GM13976 (cell line): ENCODE results near the gene GNA12.

Source experiments
- DNase-seq: peaks from one replicate; pipeline ENCODE4 v3.0.0; 2012; ENCODE audit warnings: low spot score
- in situ Hi-C: fragments of 300-500 bp; cut with MboI; formaldehyde crosslinking; loops from one replicate; pipeline ENCODE4 v1.12.0; 2022; ENCODE audit warnings: low sequenced_read_pairs, mixed read lengths, inconsistent platforms; ENCODE audit not compliant: unreplicated experiment
- TF ChIP-seq, protein P1 (sequence below): IDR thresholded peaks from 2 replicates; pipeline ENCODE4 v1.5.1; 2012; ENCODE audit warnings: borderline replicate concordance, mild to moderate bottlenecking; ENCODE audit not compliant: insufficient read depth; ENCODE audit errors: extremely low read depth, missing control alignments, control extremely low read depth

The GNA12 gene

DNA sequence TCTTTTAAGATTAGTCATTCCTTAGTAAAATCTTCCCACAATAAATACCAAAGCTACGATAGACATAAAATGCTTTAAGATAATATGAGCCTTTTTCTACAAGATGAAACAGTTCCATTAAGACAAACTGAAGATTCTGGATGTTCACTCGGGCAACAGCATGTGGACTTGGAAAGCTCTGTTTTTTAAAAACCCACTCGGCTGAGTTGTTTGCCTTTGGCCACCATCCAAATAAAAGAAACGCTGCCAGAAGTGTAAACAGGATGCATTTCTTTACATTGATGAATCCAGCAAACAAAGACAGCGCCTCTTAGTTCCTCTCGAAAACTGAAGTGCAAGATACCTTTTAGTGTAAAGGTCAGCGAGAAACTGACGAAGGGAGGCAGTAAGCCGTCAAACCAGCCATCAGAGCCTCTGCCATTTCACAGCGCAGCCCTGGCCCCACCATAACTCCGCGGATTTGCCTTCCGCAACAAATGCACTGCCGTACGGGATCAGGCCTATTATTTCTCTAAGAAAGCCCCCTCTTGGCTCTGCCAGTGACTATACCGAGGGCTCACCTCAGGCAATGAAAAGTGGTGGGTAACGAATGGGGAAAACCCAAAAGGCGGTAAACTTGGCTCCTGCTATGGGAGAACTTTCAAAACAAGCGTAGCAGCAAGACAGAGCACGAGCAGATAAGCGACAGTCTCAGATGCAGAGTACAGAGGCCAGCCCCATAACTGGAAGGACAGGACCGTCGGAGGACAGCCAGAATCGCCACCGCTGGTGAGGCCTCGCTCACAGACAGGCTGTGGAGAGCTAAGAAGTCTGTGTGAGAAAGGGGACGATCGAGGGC is 41.4 kb downstream of the GNA12 start:
- no peak for DNase-seq
- TF ChIP-seq, protein P1, sequence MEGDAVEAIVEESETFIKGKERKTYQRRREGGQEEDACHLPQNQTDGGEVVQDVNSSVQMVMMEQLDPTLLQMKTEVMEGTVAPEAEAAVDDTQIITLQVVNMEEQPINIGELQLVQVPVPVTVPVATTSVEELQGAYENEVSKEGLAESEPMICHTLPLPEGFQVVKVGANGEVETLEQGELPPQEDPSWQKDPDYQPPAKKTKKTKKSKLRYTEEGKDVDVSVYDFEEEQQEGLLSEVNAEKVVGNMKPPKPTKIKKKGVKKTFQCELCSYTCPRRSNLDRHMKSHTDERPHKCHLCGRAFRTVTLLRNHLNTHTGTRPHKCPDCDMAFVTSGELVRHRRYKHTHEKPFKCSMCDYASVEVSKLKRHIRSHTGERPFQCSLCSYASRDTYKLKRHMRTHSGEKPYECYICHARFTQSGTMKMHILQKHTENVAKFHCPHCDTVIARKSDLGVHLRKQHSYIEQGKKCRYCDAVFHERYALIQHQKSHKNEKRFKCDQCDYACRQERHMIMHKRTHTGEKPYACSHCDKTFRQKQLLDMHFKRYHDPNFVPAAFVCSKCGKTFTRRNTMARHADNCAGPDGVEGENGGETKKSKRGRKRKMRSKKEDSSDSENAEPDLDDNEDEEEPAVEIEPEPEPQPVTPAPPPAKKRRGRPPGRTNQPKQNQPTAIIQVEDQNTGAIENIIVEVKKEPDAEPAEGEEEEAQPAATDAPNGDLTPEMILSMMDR = no peak
- in situ Hi-C loops = no loop called here

DNA sequence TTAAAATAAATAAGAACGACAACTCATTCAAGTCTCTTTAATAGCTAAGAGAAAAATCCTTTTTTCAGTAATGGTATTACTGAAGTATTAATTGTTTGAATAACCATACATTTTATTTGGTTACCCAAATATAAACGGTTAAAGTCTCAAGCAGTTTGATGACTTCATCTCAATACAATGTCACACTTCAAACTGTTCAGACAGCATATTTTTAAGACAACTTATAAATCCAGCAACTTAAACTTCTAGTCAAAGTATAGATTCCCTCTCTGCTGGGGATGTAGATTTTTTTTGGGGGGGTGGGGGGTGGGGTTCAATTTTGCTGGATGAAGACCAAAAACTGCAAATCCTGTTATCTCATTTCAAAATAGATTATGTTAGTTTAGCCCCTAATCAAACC is 42.0 kb downstream of the GNA12 start:
- in situ Hi-C loops = no loop called here
- DNase-seq = no peak

DNA sequence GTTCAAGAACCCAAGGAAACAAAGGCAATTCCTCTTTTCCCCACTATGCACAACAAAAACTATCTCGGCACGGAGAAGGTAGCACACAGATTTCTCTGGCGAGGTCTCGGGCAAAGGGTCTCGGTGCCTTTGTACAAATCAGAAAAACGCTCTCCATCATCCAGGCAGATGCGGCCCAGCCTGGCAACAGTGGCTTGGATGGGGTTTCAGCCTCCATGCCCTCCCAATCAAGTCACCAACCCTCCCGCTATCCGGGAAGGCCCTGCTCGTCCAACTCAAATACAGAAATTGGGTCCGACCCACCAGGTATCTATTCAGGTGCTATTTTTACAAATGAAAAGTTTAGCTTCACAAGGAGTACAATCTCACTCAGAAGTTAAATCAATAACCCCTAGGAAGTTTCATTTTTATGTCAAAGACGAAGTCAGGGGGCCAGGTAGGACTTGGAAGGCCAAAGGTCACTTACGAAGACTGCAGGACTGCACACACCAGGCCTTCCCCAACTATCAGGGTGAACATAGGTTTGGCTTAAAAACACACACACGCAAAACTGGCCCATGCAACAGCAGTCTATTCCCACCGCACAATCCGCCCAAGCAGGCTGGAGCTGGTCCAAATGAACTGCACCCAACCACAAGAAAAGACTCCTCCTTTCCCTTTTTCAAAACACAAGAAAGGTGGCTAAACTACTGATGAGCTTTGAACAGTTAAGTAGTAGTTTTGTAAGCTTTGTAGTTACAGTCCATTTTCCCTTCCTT is 43.0 kb downstream of the GNA12 start:
- TF ChIP-seq, protein P1 = no peak
- DNase-seq = no peak
- in situ Hi-C loops = no loop called here

More for the DNA sequence above, 42.0 kb downstream of the GNA12 start:
- TF ChIP-seq, protein P1 = no peak

DNA sequence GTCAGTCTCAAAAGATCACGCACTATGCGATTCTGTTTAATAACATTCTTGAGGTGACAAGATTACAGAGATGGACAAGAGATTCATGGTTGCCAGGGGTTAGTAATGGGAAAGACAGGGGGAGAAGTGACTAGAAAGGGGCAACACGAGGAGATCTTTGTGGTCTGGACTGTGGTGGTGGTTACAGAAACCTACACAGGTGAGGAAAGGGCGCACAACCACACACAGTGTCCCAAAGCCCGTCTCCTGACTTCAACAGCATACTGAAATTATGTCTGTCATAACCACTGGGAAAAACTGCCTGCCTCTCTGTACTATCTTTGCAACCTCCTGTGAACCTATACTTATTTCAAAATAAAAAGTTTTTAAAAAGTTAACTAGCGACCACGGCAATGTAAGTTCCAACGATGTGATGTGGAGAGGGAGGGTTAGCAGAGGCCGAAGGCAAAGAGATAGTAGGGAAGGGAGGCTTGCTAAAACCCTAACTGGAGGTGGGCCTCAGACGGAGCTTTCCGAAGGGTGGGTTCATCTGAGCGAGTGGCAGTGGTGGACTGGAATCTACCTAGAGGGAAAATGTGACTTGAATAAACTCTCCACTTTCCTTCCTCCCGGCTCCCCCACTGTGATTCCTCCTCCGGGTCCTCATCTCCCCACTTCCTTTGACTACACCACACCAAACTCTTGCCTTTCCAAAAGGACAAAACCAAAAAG is 43.7 kb downstream of the GNA12 start:
- TF ChIP-seq, protein P1 = no peak
- DNase-seq = no peak
- in situ Hi-C loops = no loop called here

DNA sequence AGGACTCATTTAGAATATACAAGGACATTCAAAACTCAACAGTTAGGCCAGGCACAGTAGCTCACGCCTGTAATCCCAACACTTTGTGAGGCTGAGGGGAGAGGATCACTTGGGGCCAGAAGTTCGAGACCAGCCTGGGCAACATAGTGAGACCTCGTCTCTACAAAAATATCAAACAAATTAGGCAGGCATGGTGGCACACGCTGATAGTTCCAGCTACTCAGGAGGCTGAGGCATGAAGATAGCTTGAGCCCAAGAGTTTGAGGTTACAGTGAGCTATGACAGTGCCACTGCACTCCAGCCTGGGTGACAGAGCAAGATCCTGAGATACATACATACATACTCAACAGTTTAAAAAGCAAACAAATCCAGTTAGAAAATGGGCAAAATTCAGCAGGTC is 44.9 kb downstream of the GNA12 start:
- in situ Hi-C loops = no loop called here
- TF ChIP-seq, protein P1 = no peak
- no peak for DNase-seq

DNA sequence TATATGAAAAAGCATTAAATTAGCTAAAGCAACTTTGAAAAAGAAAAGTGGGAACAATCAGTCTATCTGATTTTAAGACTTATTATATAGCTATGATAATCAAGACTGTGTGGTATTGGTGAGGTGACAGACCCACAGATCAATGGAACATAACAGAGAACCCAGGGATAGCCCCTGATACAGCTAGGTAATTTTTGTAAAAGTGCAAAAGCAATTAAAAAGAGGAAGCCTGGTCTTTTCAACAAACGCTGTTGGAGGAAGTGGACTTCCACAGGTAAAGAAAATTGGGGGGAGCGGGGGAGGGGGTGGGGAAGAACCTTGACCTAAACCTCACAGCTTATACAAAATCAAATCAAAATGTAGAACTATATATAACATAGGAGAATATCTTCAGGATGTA is 45.4 kb downstream of the GNA12 start:
- TF ChIP-seq, protein P1 = no peak
- in situ Hi-C loops = no loop called here
- DNase-seq = no peak
